NCI-H345 (cell line): ENCODE data around the gene CRISPLD2.

Experiments used
- DNase-seq: peaks from one replicate; lab custom pipeline; 2025; lab: John Stamatoyannopoulos, UW

CRISPLD2 gene

GRCh38 chr16:84913315-84913714 lies 93.5 kb downstream of the CRISPLD2 start:
- no peak for DNase-seq

GRCh38 chr16:84914273-84914672 lies 94.5 kb downstream of the CRISPLD2 start:
- no peak for DNase-seq

GRCh38 chr16:84916178-84916577 lies 96.4 kb downstream of the CRISPLD2 start:
- no peak for DNase-seq

GRCh38 chr16:84916850-84917249 lies 97.1 kb downstream of the CRISPLD2 start:
- peak; percentile 0 for DNase-seq

GRCh38 chr16:84917492-84917891 lies 97.7 kb downstream of the CRISPLD2 start:
- DNase-seq: no peak

GRCh38 chr16:84918006-84918909 lies 98.5 kb downstream of the CRISPLD2 start:
- no peak for DNase-seq

- DNase-seq: no peak
Observed at GRCh38 chr16:84919269-84919668, 99.5 kb downstream of the CRISPLD2 start.

- no peak for DNase-seq
Observed at GRCh38 chr16:84919708-84920107, 99.9 kb downstream of the CRISPLD2 start.

GRCh38 chr16:84920333-84920732 lies 100.5 kb downstream of the CRISPLD2 start:
- no peak for DNase-seq

- peak; percentile 45 for DNase-seq
Observed at GRCh38 chr16:84922351-84923120, 102.8 kb downstream of the CRISPLD2 start.

- no peak for DNase-seq
Observed at GRCh38 chr16:84924331-84925091, 104.7 kb downstream of the CRISPLD2 start.

GRCh38 chr16:84925092-84925772 lies 105.4 kb downstream of the CRISPLD2 start:
- DNase-seq: peak; percentile 7

- no peak for DNase-seq
Observed at GRCh38 chr16:84925773-84926372, 106.1 kb downstream of the CRISPLD2 start.

- DNase-seq: no peak
Observed at GRCh38 chr16:84926462-84926861, 106.7 kb downstream of the CRISPLD2 start.

GRCh38 chr16:84927621-84928591 lies 108.1 kb downstream of the CRISPLD2 start:
- no peak for DNase-seq

GRCh38 chr16:84928679-84929420 lies 109.1 kb downstream of the CRISPLD2 start:
- DNase-seq: no peak

- DNase-seq: no peak
Observed at GRCh38 chr16:84929421-84930297, 109.9 kb downstream of the CRISPLD2 start.
